ENCODE results near the gene SH2D5.
A peak's percentile ranks its signal among the peaks of the same experiment; 100 is the strongest.

SH2D5 gene

DNA sequence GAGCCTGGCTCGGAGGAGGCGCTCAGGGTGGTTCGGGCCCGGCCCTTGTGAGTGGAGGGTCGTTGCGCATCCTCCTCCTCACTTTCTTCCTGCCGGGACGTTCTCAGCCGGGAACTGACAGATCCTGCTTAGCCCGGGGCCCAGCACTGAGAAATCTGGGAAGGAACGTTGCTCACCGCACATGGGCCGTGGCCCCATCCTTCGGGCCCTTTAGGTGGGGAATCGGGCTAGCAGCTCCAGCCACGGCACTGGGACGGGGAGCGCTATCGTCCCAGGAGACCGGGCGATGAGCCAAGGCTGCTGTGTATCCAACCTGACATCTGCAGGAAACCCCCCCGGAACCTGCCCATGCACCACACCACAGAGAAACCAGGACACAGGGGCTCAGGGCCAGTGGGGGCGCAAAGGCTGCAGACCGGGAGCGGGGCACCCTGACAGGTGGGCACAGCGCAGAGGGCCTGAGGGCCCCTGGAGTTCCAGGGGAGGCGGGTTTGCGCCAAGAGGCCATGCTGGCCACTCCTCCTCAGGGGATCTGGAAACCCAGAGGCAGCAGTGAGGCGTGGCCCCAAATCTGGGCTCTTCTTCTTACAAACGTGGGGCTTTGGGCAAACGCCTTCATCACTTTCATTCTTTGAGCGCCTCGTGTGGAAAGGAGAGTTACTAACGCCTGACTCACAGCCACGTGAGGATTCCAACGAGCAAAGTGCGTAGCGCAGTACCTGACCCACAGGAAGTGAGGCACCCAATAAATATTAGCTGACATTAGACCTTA is at the start of gene SH2D5:
Gene SH2D5, minus strand, starts transcription at position 116 of the 772 bp plus-strand sequence. CDS start 4,659 bp downstream, outside the sequence.
- DNase-seq (peak; percentile 66), ATAC-seq (replicated peaks) (peak; percentile 79 to 82)
- Mint-ChIP-seq H3K27me3 (peaks cover 33 to 38% of the 10 kb centered on the region in 2 donors), H3K4me3 (peak within 1 kb of the TSS; percentile 90 to 92), H3K36me3 (peaks cover 4% of the 10 kb centered on the region in 2 donors), H3K9me3 (no peaks in the 10 kb centered on the region), H3K27ac (peak within 1 kb of the TSS; percentile 86), H3K4me1 (peaks cover 18 to 44% of the 10 kb centered on the region in 2 donors)

GRCh38 chr1:20775700-20776099 is 43.2 kb upstream of the SH2D5 start:
- no peak for DNase-seq
- no peak for ATAC-seq (replicated peaks)
- Mint-ChIP-seq H3K9me3 (no peaks in the 10 kb centered on the region), H3K36me3 (peaks cover 17 to 31% of the 10 kb centered on the region in 2 donors), H3K4me3 (no peak overlapping the region), H3K27ac (no peak overlapping the region), H3K27me3 (no peaks in the 10 kb centered on the region), H3K4me1 (peaks cover 11% of the 10 kb centered on the region in 2 donors)

DNA sequence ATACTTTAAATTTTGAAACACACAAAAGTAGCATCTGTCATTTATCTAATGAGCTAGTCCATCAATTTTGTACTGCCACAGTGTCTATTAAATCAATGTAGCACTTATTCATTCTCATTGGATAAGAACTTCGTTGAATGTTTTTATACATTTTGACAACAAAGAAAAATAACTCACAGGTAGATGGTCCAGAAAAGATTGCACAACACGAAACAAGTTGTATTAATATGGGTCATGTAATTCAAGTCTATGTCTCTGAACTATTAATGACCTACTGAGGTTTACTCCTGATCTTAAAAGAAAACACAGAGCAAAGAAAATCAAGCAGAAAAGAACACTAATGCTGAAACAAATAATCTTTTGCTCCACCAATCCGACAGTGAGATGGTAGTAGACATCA is 39.3 kb upstream of the SH2D5 start:
- no peak overlapping the region for H3K4me3 Mint-ChIP-seq
- peaks cover 13 to 28% of the 10 kb centered on the region in 2 donors for H3K36me3 Mint-ChIP-seq
- H3K27me3 Mint-ChIP-seq: no peaks in the 10 kb centered on the region
- DNase-seq (no peak), ATAC-seq (replicated peaks) (no peak)
- H3K27ac Mint-ChIP-seq: no peak overlapping the region
- peaks cover 2 to 4% of the 10 kb centered on the region in 2 donors for H3K4me1 Mint-ChIP-seq
- H3K9me3 Mint-ChIP-seq: no peaks in the 10 kb centered on the region

- Mint-ChIP-seq H3K36me3 (peaks cover 18 to 36% of the 10 kb centered on the region in 2 donors), H3K4me3 (no peak overlapping the region), H3K27me3 (no peaks in the 10 kb centered on the region), H3K27ac (no peak overlapping the region), H3K9me3 (no peaks in the 10 kb centered on the region), H3K4me1 (peaks cover 0 to 4% of the 10 kb centered on the region in 2 donors)
- ATAC-seq (replicated peaks): no peak
- no peak for DNase-seq
These were observed 38.0 kb upstream of the SH2D5 start for GRCh38 chr1:20770314-20771087.

GRCh38 chr1:20767271-20767670 is 34.8 kb upstream of the SH2D5 start:
- no peak for DNase-seq
- H3K27me3 Mint-ChIP-seq: no peaks in the 10 kb centered on the region
- H3K9me3 Mint-ChIP-seq: no peaks in the 10 kb centered on the region
- H3K27ac Mint-ChIP-seq: no peak overlapping the region
- H3K36me3 Mint-ChIP-seq: peaks cover 23 to 43% of the 10 kb centered on the region in 2 donors
- no peak overlapping the region for H3K4me3 Mint-ChIP-seq
- no peaks in the 10 kb centered on the region for H3K4me1 Mint-ChIP-seq
- no peak for ATAC-seq (replicated peaks)

GRCh38 chr1:20763417-20763816 is 30.9 kb upstream of the SH2D5 start:
- H3K36me3 Mint-ChIP-seq: peaks cover 31 to 57% of the 10 kb centered on the region in 2 donors
- no peaks in the 10 kb centered on the region for H3K4me1 Mint-ChIP-seq
- H3K27ac Mint-ChIP-seq: no peak overlapping the region
- ATAC-seq (replicated peaks): no peak
- no peak overlapping the region for H3K4me3 Mint-ChIP-seq
- H3K9me3 Mint-ChIP-seq: no peaks in the 10 kb centered on the region
- DNase-seq: no peak
- no peaks in the 10 kb centered on the region for H3K27me3 Mint-ChIP-seq

DNA sequence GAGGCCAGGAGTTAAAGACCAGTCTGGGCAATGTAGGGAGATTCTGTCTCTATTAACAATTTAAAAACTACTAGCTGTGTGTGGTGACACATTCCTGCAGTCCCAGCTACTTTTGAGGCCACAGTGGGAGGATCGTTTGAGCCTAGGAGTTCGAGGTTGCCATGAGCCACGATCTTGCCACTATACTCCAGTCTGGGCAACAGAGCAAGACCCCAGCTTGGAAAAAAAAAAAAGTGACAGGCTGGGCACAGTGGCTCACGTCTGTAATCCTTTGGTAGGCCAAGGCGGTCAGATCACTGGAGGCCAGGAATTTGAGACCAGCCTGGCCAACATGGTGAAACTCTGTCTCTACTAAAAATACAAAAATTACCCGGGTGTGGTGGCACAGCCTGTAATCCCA is 27.8 kb upstream of the SH2D5 start:
- peaks cover 37 to 58% of the 10 kb centered on the region in 2 donors for H3K36me3 Mint-ChIP-seq
- H3K27me3 Mint-ChIP-seq: no peaks in the 10 kb centered on the region
- H3K9me3 Mint-ChIP-seq: no peaks in the 10 kb centered on the region
- DNase-seq (no peak), ATAC-seq (replicated peaks) (no peak)
- no peak overlapping the region for H3K4me3 Mint-ChIP-seq
- no peak overlapping the region for H3K27ac Mint-ChIP-seq
- H3K4me1 Mint-ChIP-seq: no peaks in the 10 kb centered on the region

DNA sequence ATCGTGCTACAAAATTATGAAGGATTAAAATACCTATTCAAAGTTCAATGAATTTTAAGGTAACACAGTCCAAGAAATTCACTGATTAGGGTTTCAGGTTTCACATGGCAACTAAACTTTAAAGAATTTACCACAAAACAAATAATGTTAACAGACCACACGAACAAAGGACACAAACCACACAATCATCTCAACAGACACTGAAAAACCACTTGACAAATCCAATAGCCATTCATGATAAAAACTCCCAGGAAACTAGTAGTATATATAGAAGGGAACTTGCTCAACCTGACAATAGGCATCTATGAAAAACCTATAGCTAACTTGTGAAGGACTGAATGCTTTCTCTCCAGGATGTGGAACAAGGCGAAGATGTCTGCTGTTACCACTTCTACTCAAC is 21.1 kb upstream of the SH2D5 start:
- Mint-ChIP-seq H3K27me3 (no peaks in the 10 kb centered on the region), H3K4me3 (no peak overlapping the region), H3K4me1 (no peaks in the 10 kb centered on the region), H3K9me3 (no peaks in the 10 kb centered on the region), H3K36me3 (peaks cover 20 to 32% of the 10 kb centered on the region in 2 donors), H3K27ac (no peak overlapping the region)
- ATAC-seq (replicated peaks): no peak
- DNase-seq: no peak

GRCh38 chr1:20751462-20751990 is 19.0 kb upstream of the SH2D5 start:
- Mint-ChIP-seq H3K9me3 (no peaks in the 10 kb centered on the region), H3K4me3 (no peak overlapping the region), H3K36me3 (peaks cover 17 to 33% of the 10 kb centered on the region in 2 donors), H3K27ac (no peak overlapping the region), H3K4me1 (no peaks in the 10 kb centered on the region), H3K27me3 (no peaks in the 10 kb centered on the region)
- no peak for ATAC-seq (replicated peaks)
- DNase-seq: no peak

DNA sequence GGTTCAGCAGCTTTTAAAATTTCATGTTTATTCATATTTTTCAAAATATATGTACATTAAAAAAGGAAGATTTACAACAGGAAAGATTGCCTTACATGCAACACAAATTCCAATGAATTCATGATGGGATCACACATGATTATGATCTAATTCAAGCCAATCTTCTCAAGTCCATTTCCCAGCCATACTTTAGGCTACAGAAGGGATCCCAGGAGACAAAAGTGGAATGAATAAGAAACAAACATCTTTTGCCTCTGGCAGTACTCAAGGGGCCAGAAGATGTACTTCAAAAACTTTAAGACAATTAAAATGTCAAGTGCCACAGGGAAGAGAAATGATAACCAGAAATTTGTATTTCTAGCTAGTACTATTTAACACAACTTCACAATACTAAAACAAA is 10.2 kb upstream of the SH2D5 start:
- no peaks in the 10 kb centered on the region for H3K9me3 Mint-ChIP-seq
- no peak for DNase-seq
- peaks cover 17 to 32% of the 10 kb centered on the region in 2 donors for H3K36me3 Mint-ChIP-seq
- H3K4me1 Mint-ChIP-seq: peaks cover 0 to 5% of the 10 kb centered on the region in 2 donors
- H3K27me3 Mint-ChIP-seq: no peaks in the 10 kb centered on the region
- no peak for ATAC-seq (replicated peaks)
- peak overlapping the region; percentile 5 for H3K27ac Mint-ChIP-seq
- no peak overlapping the region for H3K4me3 Mint-ChIP-seq

GRCh38 chr1:20740781-20741180 is 8.3 kb upstream of the SH2D5 start:
- H3K27ac Mint-ChIP-seq: no peak overlapping the region
- ATAC-seq (replicated peaks): no peak
- no peaks in the 10 kb centered on the region for H3K27me3 Mint-ChIP-seq

DNA sequence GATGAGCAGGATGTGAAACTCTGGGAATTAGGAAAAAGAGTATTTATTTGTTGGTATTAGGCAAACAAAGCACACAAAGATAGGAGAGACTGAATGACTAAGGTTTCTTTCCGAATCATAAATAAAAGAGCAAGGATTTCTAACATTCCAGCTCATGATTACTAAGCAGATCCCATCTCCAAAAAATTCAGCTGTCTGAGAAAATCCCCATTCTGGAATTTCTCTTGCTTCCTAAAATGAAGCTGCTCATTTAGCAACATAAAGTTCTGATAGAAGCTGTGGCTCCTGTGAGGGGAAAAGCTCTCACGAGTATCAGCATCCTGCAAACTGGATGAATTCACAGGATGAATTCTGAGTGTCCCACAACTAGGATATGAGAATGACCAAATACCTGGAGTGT is 6.7 kb upstream of the SH2D5 start:
- Mint-ChIP-seq H3K9me3 (no peaks in the 10 kb centered on the region), H3K27me3 (no peaks in the 10 kb centered on the region), H3K4me1 (peaks cover 0 to 5% of the 10 kb centered on the region in 2 donors), H3K36me3 (peaks cover 9 to 25% of the 10 kb centered on the region in 2 donors), H3K27ac (no peak overlapping the region), H3K4me3 (no peak overlapping the region)
- no peak for ATAC-seq (replicated peaks)
- DNase-seq: no peak

More at GRCh38 chr1:20740781-20741180, 8.3 kb upstream of the SH2D5 start:
- peaks cover 18 to 32% of the 10 kb centered on the region in 2 donors for H3K36me3 Mint-ChIP-seq
- no peak for DNase-seq
- no peaks in the 10 kb centered on the region for H3K9me3 Mint-ChIP-seq
- H3K4me1 Mint-ChIP-seq: peaks cover 0 to 5% of the 10 kb centered on the region in 2 donors
- no peak overlapping the region for H3K4me3 Mint-ChIP-seq

DNA sequence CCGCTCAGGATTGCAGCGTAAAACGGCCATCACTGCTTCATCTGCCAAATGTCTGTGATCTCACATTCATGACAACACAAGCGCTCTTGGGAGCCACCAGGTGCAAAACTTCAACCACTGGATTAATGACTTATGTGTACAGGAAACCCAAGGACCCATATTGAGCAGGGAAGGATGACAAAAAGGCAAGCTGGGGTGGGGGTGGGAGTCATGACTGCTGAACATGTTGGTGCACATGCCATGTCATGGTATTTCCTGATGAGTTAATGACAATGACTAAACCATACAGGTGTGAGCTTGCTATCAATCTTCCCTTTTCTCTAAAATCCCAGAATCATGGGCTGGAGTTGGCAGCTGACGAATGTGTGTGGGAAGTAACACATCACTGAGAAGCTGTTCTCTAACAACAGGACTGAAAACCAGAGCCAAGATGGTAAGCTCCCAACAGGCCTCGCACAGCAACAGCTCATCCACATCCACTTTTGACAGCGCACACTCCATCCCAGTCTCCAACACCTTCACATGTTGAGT is 3.1 kb upstream of the SH2D5 start:
- no peak for DNase-seq
- H3K27ac Mint-ChIP-seq: peak overlapping the region; percentile 80
- no peak for ATAC-seq (replicated peaks)
- H3K9me3 Mint-ChIP-seq: no peaks in the 10 kb centered on the region
- peaks cover 4 to 10% of the 10 kb centered on the region in 2 donors for H3K36me3 Mint-ChIP-seq
- H3K4me3 Mint-ChIP-seq: no peak overlapping the region
- H3K4me1 Mint-ChIP-seq: peaks cover 9 to 24% of the 10 kb centered on the region in 2 donors
- peaks cover 7 to 9% of the 10 kb centered on the region in 2 donors for H3K27me3 Mint-ChIP-seq

GRCh38 chr1:20733360-20733975 is 965 bp upstream of the SH2D5 start:
- ATAC-seq (replicated peaks): peak in 1 of 2 donors; percentile 8
- Mint-ChIP-seq H3K36me3 (peaks cover 4 to 6% of the 10 kb centered on the region in 2 donors), H3K4me1 (peaks cover 16 to 39% of the 10 kb centered on the region in 2 donors), H3K4me3 (peak overlapping the region; percentile 90 to 92), H3K27ac (peak overlapping the region; percentile 86), H3K9me3 (no peaks in the 10 kb centered on the region), H3K27me3 (peaks cover 27 to 31% of the 10 kb centered on the region in 2 donors)
- no peak for DNase-seq
